H1 (cell line): ENCODE measurements around the gene OR2T5.
"Not testable (repeated sequence)": the region's sequence is repeated elsewhere in the genome, so short reads cannot be mapped to it uniquely, and the experiment has no call there.

Experiments
- EZH2 ChIP-seq: fragments of 200-600 bp; sonication (generic); IDR thresholded peaks from 2 replicates; pipeline ENCODE4 v1.7.1; 2012; ENCODE audit warnings: low read depth, mild to moderate bottlenecking, moderate library complexity, low read length, inconsistent platforms; ENCODE audit not compliant: severe bottlenecking
- HDAC6 ChIP-seq: IDR thresholded peaks from one replicate; pipeline ENCODE4 v1.7.1; 2012; ENCODE audit warnings: low read depth, mild to moderate bottlenecking, inconsistent platforms, low read length, moderate library complexity
- POLR2A ChIP-seq, 2 experiments: IDR thresholded peaks; 1 replicate in 1 of 2; 2 replicates in 1 of 2; pipeline ENCODE4 v1.6.1; 2011; ENCODE audit warnings: low read depth in 2 of 2, low read length in 2 of 2, mild to moderate bottlenecking in 2 of 2; ENCODE audit errors: control extremely low read depth in 1 of 2
- RAD21 ChIP-seq, 2 experiments: IDR thresholded peaks in 1 of 2; conservative IDR thresholded peaks in 1 of 2; 2 replicates each; pipeline ENCODE4 v1.6.1; 2011; ENCODE audit warnings: low read depth in 2 of 2, low read length in 2 of 2, improper control_type of control experiment in 1 of 2, inconsistent platforms in 1 of 2, mild to moderate bottlenecking in 1 of 2, moderate library complexity in 1 of 2
- SAP30 ChIP-seq: fragments of 300-600 bp; sonication (generic); IDR thresholded peaks from 2 replicates; pipeline ENCODE4 v1.7.1; 2012; ENCODE audit warnings: low read length, moderate library complexity, mild to moderate bottlenecking, inconsistent platforms; ENCODE audit not compliant: insufficient read depth, insufficient replicate concordance
- TBP ChIP-seq: IDR thresholded peaks from 2 replicates; pipeline ENCODE4 v1.6.1; 2011; ENCODE audit warnings: low read depth, low read length, improper control_type of control experiment
- ZNF274 ChIP-seq: IDR thresholded peaks from 2 replicates; pipeline ENCODE4 v1.7.0; 2012; ENCODE audit warnings: low read length, borderline replicate concordance; ENCODE audit errors: extremely low read depth
- TF ChIP-seq, protein P1 (sequence below), 3 experiments: IDR thresholded peaks; 1 replicate in 2 of 3; 2 replicates in 1 of 3; pipeline versions ENCODE4 v1.5.1 to v1.6.1; 2011; ENCODE audit warnings: low read length in 3 of 3, mild to moderate bottlenecking in 3 of 3, inconsistent platforms in 2 of 3, low read depth in 1 of 3, moderate library complexity in 1 of 3; ENCODE audit not compliant: insufficient read depth in 1 of 3; ENCODE audit errors: control extremely low read depth in 1 of 3

DNA sequence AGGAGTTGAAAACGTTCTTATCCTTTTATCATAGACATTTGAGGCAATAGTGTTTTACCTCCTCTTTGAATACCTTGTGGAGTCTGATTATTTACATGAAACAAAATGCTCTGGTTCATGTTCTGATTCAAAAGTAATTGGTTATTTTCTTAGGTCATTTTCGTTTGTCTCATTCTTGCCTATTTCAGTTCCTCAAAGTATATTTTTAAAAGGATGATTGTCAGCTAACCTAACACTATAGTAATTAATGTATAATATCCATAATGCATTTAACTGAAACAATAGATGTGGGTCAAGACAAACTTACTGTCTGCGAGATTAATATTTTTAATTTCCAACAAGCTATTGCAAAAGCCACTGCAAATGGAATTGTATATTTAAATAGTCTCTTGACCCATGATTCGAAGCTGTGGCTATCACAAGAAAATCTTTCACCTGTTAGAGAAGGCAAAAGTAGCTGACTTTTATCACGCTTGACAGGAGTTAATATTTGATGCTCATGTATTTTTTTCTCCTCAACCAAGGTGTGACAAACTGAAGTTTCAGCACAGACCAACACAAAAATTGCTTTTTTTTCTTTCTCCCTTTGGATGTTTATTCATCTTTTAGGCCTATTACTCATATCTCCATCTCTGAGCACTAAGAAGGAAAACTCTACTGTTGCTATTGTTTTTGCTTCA lies 37.8 kb upstream of the OR2T5 start:
- TF ChIP-seq RAD21 (IDR thresholded peaks at IDR 0.05 in 1 of 2, conservative IDR thresholded peaks at IDR 0.05 in 1 of 2; ENCODE audit: low read depth in 2 of 2, low read length in 2 of 2); TBP; HDAC6; SAP30; POLR2A (IDR thresholded peaks at IDR 0.05; ENCODE audit: control extremely low read depth in 1 of 2, low read depth in 2 of 2, low read length in 2 of 2); ZNF274; EZH2: not testable (repeated sequence)
- TF ChIP-seq, protein P1, sequence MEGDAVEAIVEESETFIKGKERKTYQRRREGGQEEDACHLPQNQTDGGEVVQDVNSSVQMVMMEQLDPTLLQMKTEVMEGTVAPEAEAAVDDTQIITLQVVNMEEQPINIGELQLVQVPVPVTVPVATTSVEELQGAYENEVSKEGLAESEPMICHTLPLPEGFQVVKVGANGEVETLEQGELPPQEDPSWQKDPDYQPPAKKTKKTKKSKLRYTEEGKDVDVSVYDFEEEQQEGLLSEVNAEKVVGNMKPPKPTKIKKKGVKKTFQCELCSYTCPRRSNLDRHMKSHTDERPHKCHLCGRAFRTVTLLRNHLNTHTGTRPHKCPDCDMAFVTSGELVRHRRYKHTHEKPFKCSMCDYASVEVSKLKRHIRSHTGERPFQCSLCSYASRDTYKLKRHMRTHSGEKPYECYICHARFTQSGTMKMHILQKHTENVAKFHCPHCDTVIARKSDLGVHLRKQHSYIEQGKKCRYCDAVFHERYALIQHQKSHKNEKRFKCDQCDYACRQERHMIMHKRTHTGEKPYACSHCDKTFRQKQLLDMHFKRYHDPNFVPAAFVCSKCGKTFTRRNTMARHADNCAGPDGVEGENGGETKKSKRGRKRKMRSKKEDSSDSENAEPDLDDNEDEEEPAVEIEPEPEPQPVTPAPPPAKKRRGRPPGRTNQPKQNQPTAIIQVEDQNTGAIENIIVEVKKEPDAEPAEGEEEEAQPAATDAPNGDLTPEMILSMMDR (IDR thresholded peaks at IDR 0.05; ENCODE audit: control extremely low read depth in 1 of 3, insufficient read depth in 1 of 3, low read depth in 1 of 3, low read length in 3 of 3), result not testable (repeated sequence)
